UCSD-AML1 (cell line): Measurements from ENCODE around the gene MYLK.
A peak's percentile ranks its signal among the peaks of the same experiment; 100 is the strongest.
"Not testable (repeated sequence)": the region's sequence is repeated elsewhere in the genome, so short reads cannot be mapped to it uniquely, and the experiment has no call there.

Experiments
- DNase-seq: peaks from one replicate; lab custom pipeline; 2025; ENCODE audit not compliant: unreplicated experiment; lab: John Stamatoyannopoulos, UW

MYLK gene

DNA sequence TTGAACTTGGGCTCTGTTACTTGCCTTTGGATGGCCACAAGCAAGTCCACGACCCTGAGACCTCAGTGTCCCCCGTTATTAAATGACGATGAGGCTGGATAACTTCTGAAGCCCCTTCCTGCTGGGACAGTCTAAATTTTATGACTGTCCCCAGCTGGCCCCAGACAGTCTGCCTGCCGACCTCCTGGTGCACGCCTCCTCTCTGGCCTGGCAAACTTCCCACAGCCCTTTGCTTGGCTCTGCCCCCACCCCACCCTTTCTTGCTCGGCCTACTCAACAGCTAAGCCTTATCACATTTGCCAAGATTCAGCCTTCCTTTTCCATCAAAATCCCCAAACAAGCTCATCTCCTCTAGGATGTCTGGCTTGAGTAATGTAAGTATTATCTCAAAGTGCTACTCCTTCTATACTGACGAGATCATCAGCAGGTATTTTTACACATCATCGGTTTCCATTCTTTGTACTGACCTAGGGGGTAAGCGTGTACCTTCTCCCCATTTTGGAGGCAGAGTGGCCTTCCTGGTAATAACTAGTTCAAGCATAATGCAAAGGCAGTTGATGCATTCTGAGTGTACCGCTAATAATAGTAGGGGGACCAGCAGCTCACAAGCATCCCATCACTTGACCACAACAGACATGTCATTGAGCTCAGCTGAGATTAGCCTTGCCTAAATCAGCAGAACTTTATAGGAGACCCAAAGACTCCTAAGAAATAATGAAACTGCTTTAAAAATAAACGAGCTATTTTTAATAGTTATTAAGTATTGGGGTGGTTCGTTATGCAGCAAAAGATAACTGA, 178.4 kb downstream of the MYLK start:
- no peak for DNase-seq

DNA sequence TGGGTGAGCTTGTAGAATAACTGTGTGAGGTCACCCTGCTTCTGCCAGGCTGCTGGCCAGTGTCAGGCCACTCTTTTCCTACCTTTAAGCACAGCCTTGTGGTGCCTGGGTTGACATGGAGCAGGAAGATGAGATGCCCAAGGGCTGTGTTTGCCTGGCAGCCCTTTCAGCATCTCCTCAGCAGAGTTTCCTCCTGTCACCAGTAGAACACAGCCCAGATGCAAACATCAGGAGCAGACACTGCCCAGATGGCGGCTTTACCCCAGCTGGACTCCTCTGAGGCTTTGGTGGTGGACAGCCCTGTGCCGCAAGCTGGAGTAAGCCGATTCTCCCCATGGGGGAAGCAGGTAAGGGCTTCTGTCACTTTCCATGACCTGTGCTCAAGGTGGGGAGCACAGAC, 180.5 kb downstream of the MYLK start:
- DNase-seq: not testable (repeated sequence)

DNA sequence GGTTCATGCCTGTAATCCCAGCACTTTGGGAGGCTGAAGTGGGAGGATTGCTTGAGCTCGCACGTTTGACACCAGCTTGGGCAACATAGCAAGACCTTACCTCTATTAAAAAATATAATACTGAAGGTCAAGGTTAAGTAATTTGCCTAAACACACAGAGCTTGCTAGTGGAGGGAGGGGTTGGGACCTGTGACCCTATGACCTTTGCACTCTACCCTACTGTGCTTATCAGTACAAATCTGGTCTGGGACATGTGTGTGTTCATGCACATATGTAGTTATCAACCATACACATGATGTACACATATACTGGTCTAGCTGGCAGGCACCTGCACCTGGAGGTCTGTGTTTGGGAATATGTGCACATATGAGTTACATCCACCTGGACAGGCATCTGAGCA, 181.4 kb downstream of the MYLK start:
- no peak for DNase-seq

DNA sequence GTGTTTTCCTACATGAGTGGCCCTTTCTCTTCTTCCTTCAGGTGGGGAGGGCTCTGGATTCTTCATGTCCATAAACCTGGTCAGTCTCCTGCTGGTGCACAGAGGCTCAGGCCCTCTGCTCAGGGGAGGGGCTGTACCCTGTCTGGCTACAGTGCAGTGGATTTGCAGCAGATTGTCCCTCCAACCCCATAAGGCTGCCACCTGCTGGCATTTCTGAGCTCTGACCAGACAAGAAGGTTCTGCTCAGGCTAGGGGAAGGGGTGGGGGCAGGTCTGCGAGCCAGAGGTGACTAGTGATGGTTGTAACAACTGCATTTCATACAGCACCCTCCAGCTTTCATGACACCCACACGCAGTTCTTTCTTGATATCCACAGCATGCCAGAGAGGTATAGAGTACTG, 182.1 kb downstream of the MYLK start:
- peak; percentile 63 for DNase-seq

DNA sequence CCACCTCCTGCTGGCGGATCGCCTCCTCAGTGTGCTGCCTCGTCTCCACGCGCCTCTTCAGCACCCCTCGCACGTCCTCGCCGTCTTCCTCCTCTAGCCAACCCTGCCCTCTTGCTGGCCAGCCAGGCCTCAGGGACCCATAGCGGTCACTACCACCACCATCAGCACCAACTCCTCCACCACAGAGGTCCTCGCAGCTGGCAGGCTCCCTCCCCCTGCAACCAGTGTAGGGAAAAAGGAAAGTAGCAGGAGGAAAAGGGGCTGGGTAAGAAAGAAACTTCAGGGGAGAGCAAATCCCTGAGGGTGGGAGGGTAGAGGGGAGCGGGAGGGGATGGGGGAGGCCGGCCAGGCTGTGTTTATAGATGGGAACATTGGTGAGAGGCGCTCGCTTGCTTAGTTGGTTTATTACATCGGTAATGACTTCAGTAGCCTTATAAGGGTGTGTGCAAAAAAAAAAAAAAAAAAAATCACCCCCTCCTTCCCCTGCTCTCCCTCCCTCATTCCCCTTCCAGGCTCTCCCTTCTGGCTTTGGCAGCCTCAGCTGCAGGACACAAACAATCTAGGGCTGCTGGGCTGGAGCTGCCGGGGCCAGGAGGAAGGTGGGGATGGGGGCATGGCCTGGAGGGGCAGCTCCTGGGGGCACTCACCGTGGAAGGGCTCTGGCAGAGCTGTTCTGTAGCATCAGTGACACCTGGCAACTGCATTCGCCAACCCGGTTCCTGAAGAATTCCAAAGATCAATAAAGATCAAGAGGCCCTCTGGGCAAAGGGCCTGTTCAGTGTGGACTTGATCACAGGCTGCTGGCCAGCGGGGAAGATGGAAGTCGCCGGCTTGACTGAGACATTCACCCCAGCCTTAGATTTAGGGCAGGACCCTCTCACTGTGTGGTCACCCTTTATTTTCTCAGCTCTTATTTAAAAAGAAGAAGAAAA, 183.1 kb downstream of the MYLK start:
- DNase-seq: no peak

DNA sequence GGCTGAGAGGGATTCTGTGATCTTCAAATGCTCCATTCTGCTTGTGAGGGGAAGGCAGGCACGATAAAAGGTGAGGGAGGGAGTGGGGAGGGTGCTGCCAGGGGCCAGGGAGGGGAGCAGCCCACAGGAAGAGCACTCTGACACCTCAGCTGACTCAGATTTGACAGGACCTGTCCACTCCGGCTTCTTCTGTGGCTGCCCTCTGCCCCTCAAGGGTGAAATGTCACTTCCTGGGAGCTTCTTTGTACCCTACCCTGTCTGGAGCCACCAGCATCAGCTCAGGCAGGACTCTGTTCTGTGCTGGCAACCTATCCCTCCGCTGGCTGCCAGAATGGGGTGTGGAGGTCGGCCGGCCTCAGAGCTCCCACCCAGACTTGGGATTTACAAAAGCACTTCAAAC, 185.3 kb downstream of the MYLK start:
- DNase-seq: no peak

DNA sequence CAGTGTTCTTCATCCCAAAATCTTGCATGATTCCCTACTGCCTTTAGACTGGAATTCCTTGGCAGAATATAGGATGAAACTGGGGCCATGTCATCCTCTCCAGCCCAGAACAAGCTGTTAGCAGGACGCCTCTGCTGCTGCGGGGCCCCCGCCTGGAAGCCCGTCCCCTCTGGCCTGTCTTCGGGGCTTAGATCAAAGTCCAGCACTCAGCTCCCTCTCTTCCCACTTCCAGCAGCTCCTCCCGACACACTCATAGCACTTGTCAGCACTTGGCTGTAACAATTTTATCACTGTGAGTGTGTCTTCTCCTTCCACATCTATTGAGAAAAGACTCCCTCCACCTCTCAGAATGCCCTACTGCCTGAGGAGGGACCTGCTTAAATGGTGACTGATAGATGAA, 187.3 kb downstream of the MYLK start:
- no peak for DNase-seq

DNA sequence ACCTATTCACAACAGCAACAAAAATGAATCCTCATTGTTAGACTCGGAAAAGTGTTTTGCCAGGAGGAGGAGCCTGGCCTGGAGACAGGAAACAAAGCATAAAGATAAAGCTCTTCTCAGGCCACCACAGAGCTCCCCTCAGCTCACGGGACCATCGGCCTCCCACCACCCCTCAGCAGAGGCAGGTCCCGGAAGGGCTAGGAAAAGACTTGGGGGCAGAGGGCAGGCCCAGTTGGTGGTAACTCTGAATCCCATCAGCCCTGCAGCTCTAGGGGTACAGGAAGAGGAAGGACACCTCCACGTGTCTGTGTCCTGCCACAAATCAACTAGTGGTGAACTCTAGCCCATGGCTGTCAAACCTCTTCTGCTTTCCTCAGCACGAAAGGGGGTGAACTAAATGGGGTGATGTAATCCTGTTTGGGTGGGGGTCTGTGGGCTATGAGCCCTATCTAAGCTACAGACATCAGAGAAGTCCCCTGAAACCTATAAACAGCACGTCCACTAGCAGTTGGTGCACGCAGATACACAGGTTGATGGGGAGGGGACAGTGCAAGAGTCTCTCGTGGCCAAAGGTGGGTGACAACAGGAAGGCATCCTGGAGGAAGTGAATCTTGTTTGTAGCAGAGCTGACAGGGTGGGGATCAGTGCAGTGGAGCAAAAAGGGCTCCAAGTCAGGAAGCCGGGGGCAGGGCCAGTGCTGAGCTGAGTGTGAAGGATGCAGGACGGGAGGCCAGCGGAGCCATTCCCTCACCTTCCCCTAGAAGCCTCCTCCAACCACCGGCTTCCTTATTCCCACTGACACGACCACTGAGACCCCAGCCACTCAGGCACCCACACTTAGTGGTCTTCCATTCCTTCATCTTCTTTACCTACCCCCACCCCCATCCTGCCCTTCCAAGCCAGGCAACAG, 188.1 kb downstream of the MYLK start:
- DNase-seq: peak; percentile 58

DNA sequence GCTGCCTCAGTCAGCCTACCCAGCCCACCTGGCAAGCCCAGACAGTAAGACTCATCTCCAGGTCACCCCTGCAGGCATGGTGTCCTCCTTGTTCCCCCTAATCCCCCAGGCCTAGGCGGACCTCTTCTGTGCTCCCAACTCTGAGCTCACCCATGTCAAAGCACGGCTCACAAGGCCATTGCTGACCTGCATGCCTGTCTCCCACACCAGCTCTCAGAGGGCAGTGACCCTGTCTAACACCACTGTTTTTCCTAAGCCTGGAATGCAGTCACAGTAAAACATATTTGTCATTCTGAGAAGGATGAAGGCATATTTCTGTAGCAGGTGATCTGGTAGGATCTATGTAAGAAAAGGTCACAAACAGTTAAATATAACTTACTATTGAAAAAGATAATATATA, 189.0 kb downstream of the MYLK start:
- DNase-seq: no peak

DNA sequence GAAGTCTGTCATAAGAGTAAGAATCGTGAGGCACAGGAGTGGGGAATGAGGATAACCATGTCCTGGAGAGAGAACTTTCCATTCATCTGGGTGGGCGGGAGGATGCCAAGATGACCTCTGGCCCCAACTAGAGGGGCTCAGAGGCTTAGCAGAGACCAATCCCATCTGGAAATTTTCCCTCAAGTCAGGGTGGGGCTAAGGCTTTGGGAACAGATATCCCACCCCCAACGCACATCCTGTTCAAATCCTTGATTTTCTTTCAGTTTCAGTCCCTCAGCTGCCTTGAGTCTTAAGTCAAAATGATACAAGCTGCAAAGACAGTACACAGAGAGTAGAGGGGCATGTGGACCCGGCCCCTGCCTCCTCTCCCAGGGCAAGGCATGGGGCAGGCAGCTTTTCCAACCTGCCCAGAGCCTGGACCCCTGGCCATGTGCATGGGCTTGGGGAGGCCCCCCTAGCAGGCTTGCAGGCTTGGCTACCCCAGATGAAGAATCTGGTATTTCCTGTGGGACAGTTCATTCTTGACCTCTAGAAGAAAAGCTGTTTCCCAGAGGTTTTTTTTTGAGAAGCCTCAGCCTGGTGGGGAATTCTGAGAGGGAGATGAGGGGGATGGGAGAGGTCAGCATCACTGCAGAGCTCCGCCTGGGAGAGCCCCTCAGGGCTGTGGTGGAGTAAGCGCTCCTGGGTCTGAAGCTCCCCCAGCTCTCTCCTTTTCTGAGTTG, 189.6 kb downstream of the MYLK start:
- no peak for DNase-seq

DNA sequence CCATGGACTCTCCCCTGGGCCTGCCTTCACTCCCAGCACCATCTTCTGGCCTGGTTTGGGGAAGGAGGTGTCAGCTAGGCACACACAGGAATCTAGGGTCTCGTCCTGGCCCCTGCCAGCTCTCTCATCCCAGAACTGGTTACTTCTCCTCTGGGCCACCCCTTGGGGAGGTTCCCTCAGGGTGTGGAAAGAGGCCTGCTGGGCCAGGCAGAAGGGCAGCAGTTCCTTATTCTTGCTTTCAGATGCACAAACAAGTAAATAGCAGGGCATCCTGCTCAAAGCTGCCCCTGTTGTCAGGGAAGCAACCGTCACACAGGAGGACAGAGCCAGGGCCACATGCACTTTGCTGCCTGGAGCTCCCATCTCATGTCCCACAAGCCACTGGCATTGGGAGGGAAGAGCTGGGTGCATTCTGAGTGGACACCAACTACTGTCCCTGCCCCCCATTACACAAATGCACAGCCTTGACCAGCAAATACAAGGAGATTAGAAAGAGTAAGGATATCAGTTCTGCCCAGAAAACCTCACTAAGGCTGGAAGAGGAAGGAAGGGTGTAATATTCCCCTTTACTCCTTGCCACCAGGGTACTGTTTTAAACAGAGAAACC, 190.4 kb downstream of the MYLK start:
- DNase-seq: peak; percentile 50

DNA sequence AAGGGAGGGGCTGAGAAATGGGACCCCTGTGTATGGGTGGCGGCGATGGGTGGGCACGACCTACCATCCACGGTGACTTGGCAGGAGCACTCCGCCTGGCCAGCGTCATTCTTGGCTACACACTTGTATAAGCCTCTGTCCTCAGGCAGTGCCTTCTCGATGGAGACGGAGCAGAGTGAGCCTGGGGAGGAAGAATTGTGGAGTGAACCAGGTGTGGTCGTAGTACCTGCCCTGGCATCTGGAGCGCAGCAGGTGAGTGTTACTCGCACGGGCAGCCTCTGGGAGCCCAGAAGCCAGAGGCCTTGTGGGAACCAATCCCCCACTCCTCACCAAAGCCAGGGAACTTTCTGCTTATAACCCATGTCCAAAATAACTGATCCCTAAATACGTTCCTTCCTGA, 191.5 kb downstream of the MYLK start:
- no peak for DNase-seq

DNA sequence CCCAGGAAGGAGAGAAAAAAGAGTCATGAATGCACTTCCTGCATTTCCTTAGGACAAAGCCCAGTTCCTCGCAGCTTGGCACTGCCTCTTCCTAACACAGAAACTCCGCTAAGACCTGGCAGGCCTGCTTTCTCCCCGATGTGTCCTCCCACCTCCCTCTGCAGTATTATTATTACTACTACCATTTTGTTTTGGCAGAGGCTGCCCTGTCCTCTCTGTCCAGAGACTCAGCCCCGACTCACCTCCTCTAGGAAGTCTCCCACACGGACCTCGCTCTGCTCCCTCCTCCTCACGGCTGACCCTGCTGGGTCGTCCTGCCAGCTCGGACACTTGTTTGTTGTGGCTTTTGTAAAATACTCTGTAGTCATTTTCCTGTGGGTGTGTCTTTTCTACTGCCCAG, 192.1 kb downstream of the MYLK start:
- DNase-seq: peak; percentile 33

DNA sequence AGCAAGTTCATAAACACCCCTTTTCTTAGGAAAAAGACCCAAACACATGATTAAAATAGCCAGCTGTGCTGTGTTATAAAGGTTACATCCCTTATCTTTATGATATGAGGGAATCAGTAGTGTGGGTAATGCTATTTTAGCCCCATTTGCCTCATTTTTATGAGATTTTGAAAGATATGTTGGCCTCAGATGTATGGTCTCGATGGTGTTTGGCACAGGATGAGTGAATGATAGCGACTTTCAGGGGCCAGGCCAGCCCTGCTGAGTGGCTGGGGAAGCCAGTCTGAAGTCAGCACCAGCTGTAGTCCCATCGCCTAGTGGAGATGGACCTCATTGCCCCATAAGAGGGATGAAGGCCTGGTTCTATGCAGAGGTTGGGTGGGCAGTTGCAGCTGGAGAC, 194.3 kb downstream of the MYLK start:
- no peak for DNase-seq

DNA sequence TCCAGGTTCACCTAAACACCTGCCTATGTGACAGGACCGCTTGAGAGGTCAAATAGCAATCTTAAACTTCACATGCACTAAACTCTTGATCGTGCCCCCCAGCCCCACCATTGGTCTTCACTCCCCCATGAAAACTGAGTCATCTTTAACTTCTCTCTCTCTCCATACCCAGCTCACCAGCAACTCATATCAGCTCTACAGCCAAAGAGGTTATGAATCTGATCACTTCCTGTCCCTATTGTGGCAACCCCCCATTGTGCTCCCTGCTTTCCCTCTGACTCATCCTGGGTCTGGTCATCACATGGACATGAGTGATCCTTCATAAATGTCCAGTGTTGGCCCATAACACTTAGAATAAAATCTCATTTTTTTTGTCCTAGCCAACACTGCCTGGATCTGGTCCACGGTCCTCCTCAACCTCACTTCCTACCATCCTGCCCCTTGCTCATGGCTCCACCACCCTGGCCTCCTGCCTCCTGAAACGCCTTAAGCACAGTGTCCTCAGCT, 195.8 kb downstream of the MYLK start:
- no peak for DNase-seq

DNA sequence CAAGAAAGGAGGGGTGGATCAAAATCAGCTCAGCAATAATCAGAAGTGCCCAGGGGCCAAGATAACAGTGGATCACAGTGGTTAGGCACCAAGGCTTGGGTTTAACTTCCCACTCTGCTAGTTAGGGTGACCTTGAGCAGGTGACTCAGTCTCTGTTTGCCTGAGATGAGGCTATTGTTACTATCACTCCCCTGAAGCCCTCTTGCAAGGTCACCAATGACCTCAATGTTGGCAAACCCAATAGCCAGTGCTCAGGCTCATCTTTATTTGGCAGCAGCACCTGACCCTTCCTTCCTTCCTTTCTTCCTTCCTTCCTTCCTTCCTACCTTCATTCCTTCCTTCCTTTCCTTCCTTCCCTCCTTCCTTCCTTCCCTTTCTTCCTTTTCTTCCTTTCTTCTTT, 196.8 kb downstream of the MYLK start:
- no peak for DNase-seq

DNA sequence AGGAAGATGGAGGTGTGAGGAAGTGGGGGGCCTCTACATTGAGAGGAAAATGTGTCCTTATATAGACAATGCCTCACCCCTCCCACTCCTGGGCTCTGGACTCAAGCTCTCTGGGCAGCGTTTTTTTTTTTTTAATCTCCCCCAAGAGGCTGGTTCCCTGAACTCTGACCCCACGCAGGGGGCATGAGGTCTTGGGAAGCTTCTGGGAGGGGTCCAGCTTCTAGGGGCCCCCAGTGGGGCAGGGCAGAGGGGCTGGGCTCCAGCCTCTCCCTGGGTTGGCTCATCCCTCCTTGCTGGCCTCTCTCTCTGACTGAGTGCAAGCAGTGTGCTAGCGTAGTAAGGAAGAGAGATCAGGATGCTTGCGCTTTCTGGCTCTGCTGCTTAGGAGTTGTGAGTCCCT, 197.9 kb downstream of the MYLK start:
- DNase-seq: no peak

DNA sequence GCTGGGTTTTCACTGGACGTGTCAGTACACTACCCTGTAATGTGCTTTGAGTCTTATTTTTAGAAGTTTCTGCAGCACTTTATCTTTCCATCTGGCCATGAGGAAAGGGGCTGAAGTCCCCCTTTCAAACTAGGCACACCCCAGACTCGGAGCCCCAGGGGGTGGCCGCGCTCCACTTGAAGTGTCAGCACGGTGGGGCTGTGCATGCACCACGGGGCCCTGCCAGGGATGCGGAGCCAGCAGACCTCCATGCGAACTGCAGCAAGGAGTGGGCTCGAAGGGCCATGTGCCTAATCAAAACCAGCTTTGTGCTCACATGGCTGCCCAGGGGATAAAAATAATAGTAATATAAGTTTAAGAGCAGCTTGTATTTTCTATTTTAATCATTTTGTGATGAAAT, 198.4 kb downstream of the MYLK start:
- no peak for DNase-seq

DNA sequence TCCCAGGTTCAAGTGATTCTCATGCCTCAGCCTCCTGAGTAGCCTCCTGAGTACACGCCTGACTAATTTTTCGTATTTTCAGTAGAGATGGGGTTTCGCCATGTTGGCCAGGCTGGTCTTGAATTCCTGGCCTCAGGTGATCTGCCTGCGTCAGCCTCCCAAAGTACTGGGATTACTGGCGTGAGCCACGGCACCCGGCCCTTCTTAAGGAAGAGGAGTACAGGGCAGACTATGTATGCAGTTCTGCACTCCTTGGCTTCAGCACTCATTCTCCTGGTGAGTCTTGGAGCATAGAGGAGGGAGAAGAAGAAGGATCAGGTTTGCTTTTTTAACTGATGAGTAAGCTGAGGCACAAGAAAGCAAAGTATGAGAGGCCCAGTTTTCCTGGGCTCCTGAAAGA, 199.5 kb downstream of the MYLK start:
- DNase-seq: no peak

DNA sequence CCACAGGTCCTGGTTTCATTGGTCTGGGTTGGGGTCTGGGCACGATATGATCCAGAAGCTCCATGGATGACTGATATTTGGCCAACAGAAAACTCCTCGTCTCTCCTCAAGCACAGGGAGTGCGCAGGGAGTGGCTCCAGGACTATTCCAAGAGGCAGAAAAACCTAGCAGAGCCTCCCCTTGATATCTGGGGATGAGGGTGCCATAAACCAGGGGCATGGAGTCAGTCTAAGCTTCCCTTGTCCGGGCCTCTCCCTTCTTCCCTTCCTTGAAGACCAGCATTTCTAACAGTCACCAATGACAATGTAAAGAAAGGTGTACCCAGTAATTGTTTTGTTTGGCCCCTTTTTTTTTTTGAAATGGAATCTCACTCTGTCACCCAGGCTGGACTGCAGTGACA, 199.9 kb downstream of the MYLK start:
- DNase-seq: no peak
